ENCODE measurements around the gene TRAPPC10.

Gene TRAPPC10

GRCh38 chr21:43981871-43982210 lies 30.3 kb upstream of the TRAPPC10 start:
- no peak for DNase-seq (ENCODE audit: low read depth in 3 of 3)

- no peak for DNase-seq (ENCODE audit: low read depth in 3 of 3)
Measured at GRCh38 chr21:43982489-43983078, 29.5 kb upstream of the TRAPPC10 start.

- no peak for DNase-seq (ENCODE audit: low read depth in 3 of 3)
Measured at GRCh38 chr21:43983390-43983789, 28.7 kb upstream of the TRAPPC10 start.

- DNase-seq (ENCODE audit: low read depth in 3 of 3), result no peak
Measured at GRCh38 chr21:43983860-43984420, 28.2 kb upstream of the TRAPPC10 start.

- no peak for DNase-seq (ENCODE audit: low read depth in 3 of 3)
Measured at GRCh38 chr21:43984905-43985689, 27.0 kb upstream of the TRAPPC10 start.

- DNase-seq (ENCODE audit: low read depth in 3 of 3), result no peak
Measured at GRCh38 chr21:43985690-43986251, 26.3 kb upstream of the TRAPPC10 start.

- DNase-seq (ENCODE audit: low read depth in 3 of 3), result no peak
Measured at GRCh38 chr21:43986544-43987451, 25.3 kb upstream of the TRAPPC10 start.

- no peak for DNase-seq (ENCODE audit: low read depth in 3 of 3)
Measured at GRCh38 chr21:43987509-43987908, 24.6 kb upstream of the TRAPPC10 start.

- no peak for DNase-seq (ENCODE audit: low read depth in 3 of 3)
Measured at GRCh38 chr21:43988016-43988415, 24.1 kb upstream of the TRAPPC10 start.

GRCh38 chr21:43988506-43989230 lies 23.4 kb upstream of the TRAPPC10 start:
- no peak for DNase-seq (ENCODE audit: low read depth in 3 of 3)

GRCh38 chr21:43989401-43989800 lies 22.7 kb upstream of the TRAPPC10 start:
- no peak for DNase-seq (ENCODE audit: low read depth in 3 of 3)

- DNase-seq (ENCODE audit: low read depth in 3 of 3), result no peak
Measured at GRCh38 chr21:43991447-43991991, 20.6 kb upstream of the TRAPPC10 start.

- DNase-seq (ENCODE audit: low read depth in 3 of 3), result no peak
Measured at GRCh38 chr21:43992121-43992520, 20.0 kb upstream of the TRAPPC10 start.

- no peak for DNase-seq (ENCODE audit: low read depth in 3 of 3)
Measured at GRCh38 chr21:43993420-43993934, 18.6 kb upstream of the TRAPPC10 start.

GRCh38 chr21:43994085-43994484 lies 18.0 kb upstream of the TRAPPC10 start:
- DNase-seq (ENCODE audit: low read depth in 3 of 3), result no peak

GRCh38 chr21:43994646-43995045 lies 17.5 kb upstream of the TRAPPC10 start:
- DNase-seq (ENCODE audit: low read depth in 3 of 3), result no peak

GRCh38 chr21:43995521-43996105 lies 16.5 kb upstream of the TRAPPC10 start:
- DNase-seq (ENCODE audit: low read depth in 3 of 3), result no peak

GRCh38 chr21:43997766-43998742 lies 14.1 kb upstream of the TRAPPC10 start:
- no peak for DNase-seq (ENCODE audit: low read depth in 3 of 3)

GRCh38 chr21:44000360-44000759 lies 11.7 kb upstream of the TRAPPC10 start:
- no peak for DNase-seq (ENCODE audit: low read depth in 3 of 3)

Measured in stimulated activated CD4-positive, alpha-beta T cell treated with anti-CD3 and anti-CD28 coated beads, TNF-alpha, amount 100 ng/mL, for 48 hours (primary cell).